HCT116 (cell line): Measurements from ENCODE around the gene GFER. TPM values are rescaled to one million over a fixed set of nuclear protein-coding genes. Genes with fewer than 3 reads are reported as not detected.

Source experiments
- ATAC-seq: fragments of 200-7000 bp; cut with Tn5 transposase; 2 replicates; pipeline ENCODE4 v1.9.1; 2020; ENCODE audit warnings: mild to moderate bottlenecking, moderate library complexity
- BruUV-seq: library from RNA; stranded (reverse); fragments of 400-500 nt; replicated peaks from 2 replicates; lab custom pipeline; 2021; lab: Mats Ljungman, UMichigan
- CTCF ChIA-PET: fragments of 300-600 bp; sonication (Branson Sonifier 250); formaldehyde crosslinking; loops from one replicate; lab custom pipeline; 2021; ENCODE audit warnings: antibody characterized with exemption; lab: Charles Lee
- POLR2A ChIA-PET: fragments of 300-600, 350-600 bp; sonication (Branson Sonifier 250); formaldehyde crosslinking; loops from one replicate; lab custom pipeline; 2021; ENCODE audit warnings: antibody characterized with exemption; lab: Charles Lee
- RAD21 ChIA-PET, 2 experiments: fragments of 300-600 bp; sonication (Branson Sonifier 250); formaldehyde crosslinking; loops; one replicate each; lab custom pipeline; 2023; ENCODE audit warnings: low total read pairs in 2 of 2; ENCODE audit not compliant: uncharacterized antibody in 2 of 2, unreplicated experiment in 2 of 2, low non-redundant PET in 1 of 2; lab: Charles Lee
- DNase-seq: peaks from one replicate; pipeline ENCODE4 v3.0.0-alpha.2; 2010; ENCODE audit warnings: low read depth, low spot score
- H2AFZ ChIP-seq: fragments of 200-600 bp; shearing (Covaris generic), sonication (generic); 2 replicates; pipeline ENCODE4 v1.6.1; 2017; ENCODE audit warnings: low read depth, mixed run types, mixed read lengths, antibody characterized with exemption, low read length; ENCODE audit not compliant: poor library complexity, severe bottlenecking
- H3K27ac ChIP-seq: 2 replicates; pipeline ENCODE4 v1.5.1; 2012; ENCODE audit warnings: low read depth, low read length
- H3K27me3 ChIP-seq: fragments of 200-600 bp; sonication (generic); 2 replicates; pipeline ENCODE4 v1.6.1; 2016; ENCODE audit warnings: mixed run types, low read length, mixed read lengths; ENCODE audit not compliant: insufficient read depth
- H3K36me3 ChIP-seq, 2 experiments: fragments of 200-500 bp in 1 of 2; fragments of 200-600 bp in 1 of 2; sonication (Bioruptor generic) in 1 of 2; sonication (generic) in 1 of 2; 2 replicates each; pipeline versions ENCODE4 v1.5.1 to v1.6.1; 2014 to 2016; ENCODE audit warnings: low read length in 2 of 2, inconsistent platforms in 1 of 2, mixed read lengths in 1 of 2, mixed run types in 1 of 2; ENCODE audit not compliant: insufficient read depth in 2 of 2, control insufficient read depth in 1 of 2
- H3K4me1 ChIP-seq, 2 experiments: fragments of 200-600 bp in 1 of 2; sonication (generic) in 1 of 2; 2 replicates each; pipeline versions ENCODE4 v1.5.1 to v1.6.1; 2012 to 2017; ENCODE audit warnings: low read length in 2 of 2, inconsistent platforms in 1 of 2, mild to moderate bottlenecking in 1 of 2, mixed read lengths in 1 of 2, mixed run types in 1 of 2, moderate library complexity in 1 of 2; ENCODE audit not compliant: insufficient read depth in 2 of 2, control insufficient read depth in 1 of 2
- H3K4me2 ChIP-seq: fragments of 200-600 bp; sonication (generic); 2 replicates; pipeline ENCODE4 v1.6.1; 2017; ENCODE audit warnings: mixed run types, low read length, mixed read lengths
- H3K4me3 ChIP-seq, 2 experiments: fragments of 200-600 bp in 1 of 2; sonication (generic) in 1 of 2; replicated peaks in 1 of 2; 2 replicates each; pipeline ENCODE4 v1.5.1; 2011 to 2016; ENCODE audit warnings: low read length in 2 of 2, control low read depth in 1 of 2, low read depth in 1 of 2, mild to moderate bottlenecking in 1 of 2, mixed read lengths in 1 of 2, mixed run types in 1 of 2
- H3K79me2 ChIP-seq: fragments of 200-600 bp; sonication (generic); 2 replicates; pipeline ENCODE4 v1.6.1; 2017; ENCODE audit warnings: mild to moderate bottlenecking, mixed run types, low read length, moderate library complexity, mixed read lengths; ENCODE audit not compliant: insufficient read depth
- H3K9ac ChIP-seq: fragments of 200-600 bp; sonication (generic); 2 replicates; pipeline ENCODE4 v1.6.1; 2016; ENCODE audit warnings: low read length, mixed read lengths
- H3K9me2 ChIP-seq: fragments of 200-600 bp; sonication (generic), shearing (Covaris generic); 2 replicates; pipeline ENCODE4 v1.6.1; 2017; ENCODE audit warnings: mixed run types, mild to moderate bottlenecking, moderate library complexity; ENCODE audit not compliant: insufficient read depth
- H3K9me3 ChIP-seq, 2 experiments: fragments of 200-500 bp in 1 of 2; fragments of 200-600 bp in 1 of 2; sonication (Bioruptor generic) in 1 of 2; sonication (generic) in 1 of 2; 2 replicates each; pipeline ENCODE4 v1.6.1; 2014 to 2017; ENCODE audit warnings: low read length in 2 of 2, mixed read lengths in 2 of 2, inconsistent platforms in 1 of 2, low read depth in 1 of 2, mild to moderate bottlenecking in 1 of 2, mixed run types in 1 of 2, moderate library complexity in 1 of 2; ENCODE audit not compliant: control insufficient read depth in 1 of 2, insufficient read depth in 1 of 2
- H4K20me1 ChIP-seq: fragments of 200-600 bp; sonication (generic), shearing (Covaris generic); 2 replicates; pipeline ENCODE4 v1.6.1; 2017; ENCODE audit warnings: mixed run types, mild to moderate bottlenecking, moderate library complexity; ENCODE audit not compliant: insufficient read depth
- CEBPB ChIP-seq: IDR thresholded peaks from 2 replicates; pipeline ENCODE4 v1.6.1; 2012; ENCODE audit warnings: low read depth
- EGR1 ChIP-seq: IDR thresholded peaks from 2 replicates; pipeline ENCODE4 v1.6.1; 2012; ENCODE audit warnings: low read depth
- EZH2phosphoT487 ChIP-seq: fragments of 200-600 bp; IDR thresholded peaks from 2 replicates; pipeline ENCODE4 v1.6.1; 2018; ENCODE audit warnings: antibody characterized with exemption, borderline replicate concordance
- POLR2A ChIP-seq: IDR thresholded peaks from 2 replicates; pipeline ENCODE4 v1.7.0; 2011; ENCODE audit warnings: borderline replicate concordance; ENCODE audit not compliant: insufficient read depth, insufficient read length; ENCODE audit errors: extremely low read depth
- REST ChIP-seq: IDR thresholded peaks from 2 replicates; pipeline ENCODE4 v1.6.1; 2012; ENCODE audit warnings: low read depth
- SP1 ChIP-seq: IDR thresholded peaks from 2 replicates; pipeline ENCODE4 v1.6.1; 2012; ENCODE audit warnings: low read depth
- SRF ChIP-seq: IDR thresholded peaks from 2 replicates; pipeline ENCODE4 v1.6.1; 2012; ENCODE audit warnings: low read depth
- TCF7L2 ChIP-seq: IDR thresholded peaks from 2 replicates; pipeline ENCODE4 v1.7.0; 2011; ENCODE audit warnings: borderline replicate concordance, inconsistent platforms; ENCODE audit not compliant: insufficient read depth, insufficient read length; ENCODE audit errors: extremely low read depth
- ZFX ChIP-seq: fragments of 450-650 bp; IDR thresholded peaks from 2 replicates; pipeline ENCODE4 v1.6.1; 2017
- ZNF274 ChIP-seq: fragments of 200-500 bp; sonication (Bioruptor generic); IDR thresholded peaks from 2 replicates; pipeline ENCODE4 v1.6.1; 2014; ENCODE audit warnings: mild to moderate bottlenecking, low read depth, low read length, inconsistent platforms
- intact Hi-C: fragments of 100-400 bp; cut with micrococcal nuclease; formaldehyde crosslinking; loops from 2 replicates; pipeline ENCODE4 v1.10.0; 2022
- total RNA-seq: library from RNA; stranded (reverse); gene quantifications from one replicate; pipeline ENCODE4 v1.2.1, GENCODE V29; 2021; ENCODE audit not compliant: unreplicated experiment
- TF ChIP-seq, protein P1 (sequence below): IDR thresholded peaks from 2 replicates; pipeline ENCODE4 v1.6.1; 2012
- TF ChIP-seq, protein P2 (sequence below): IDR thresholded peaks from 2 replicates; pipeline ENCODE4 v1.6.1; 2012

The GFER gene
- total RNA-seq, 1 experiment from 2014 or later = 47.3 TPM

DNA sequence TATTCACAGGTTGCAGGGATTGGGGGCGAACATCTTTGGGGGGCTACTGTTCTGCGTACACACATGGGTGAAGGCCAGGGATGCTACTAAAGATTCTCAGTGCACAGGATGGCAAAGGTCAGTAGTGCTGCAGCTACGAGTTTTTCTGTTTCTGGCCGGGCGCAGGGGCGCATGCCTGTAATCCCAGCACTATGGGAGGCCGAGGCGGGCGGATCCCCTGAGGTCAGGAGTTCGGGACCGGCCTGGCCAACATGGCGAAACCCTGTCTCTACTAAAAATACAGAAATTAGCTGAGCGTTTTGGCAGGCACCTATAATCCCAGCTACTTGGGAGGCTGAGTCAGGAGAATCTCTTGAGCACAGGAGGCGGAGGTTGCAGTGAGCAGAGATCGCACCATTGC, 29.5 kb downstream of the GFER start:
- H3K27ac ChIP-seq = no peak overlapping the region
- H3K4me1 ChIP-seq = peaks cover 18 to 35% of the 10 kb centered on the region in 2 experiments
- no peaks in the 10 kb centered on the region for H3K9me2 ChIP-seq
- CTCF ChIA-PET = interaction anchor here (1.2 to 1.3 kb wide), 2 partner anchors 9 to 10 kb away, joined by 4 to 5 read pairs; no protein-coding TSS in a partner anchor
- H3K79me2 ChIP-seq = peaks cover 19% of the 10 kb centered on the region
- H3K4me3 ChIP-seq = no peak overlapping the region
- H3K36me3 ChIP-seq = no peaks in the 10 kb centered on the region
- intact Hi-C loops = no loop called here
- POLR2A ChIA-PET = no interaction called here
- H3K4me2 ChIP-seq = no peak overlapping the region
- RAD21 ChIA-PET = no interaction called here
- H4K20me1 ChIP-seq = peaks cover 5% of the 10 kb centered on the region; the same call in 1 of the 2 replicates
- no peak overlapping the region for H3K9ac ChIP-seq
- H3K9me3 ChIP-seq = no peaks in the 10 kb centered on the region
- no peak for DNase-seq
- H2AFZ ChIP-seq = no peak overlapping the region
- no peak for ATAC-seq
- no peak for TF ChIP-seq TCF7L2
- TF ChIP-seq ZFX = no peak
- TF ChIP-seq, protein P1, sequence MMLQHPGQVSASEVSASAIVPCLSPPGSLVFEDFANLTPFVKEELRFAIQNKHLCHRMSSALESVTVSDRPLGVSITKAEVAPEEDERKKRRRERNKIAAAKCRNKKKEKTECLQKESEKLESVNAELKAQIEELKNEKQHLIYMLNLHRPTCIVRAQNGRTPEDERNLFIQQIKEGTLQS = no peak
- TF ChIP-seq SRF = no peak
- no peak for TF ChIP-seq CEBPB
- TF ChIP-seq SP1 = no peak
- no peak for TF ChIP-seq REST
- no peak for TF ChIP-seq POLR2A
- TF ChIP-seq EZH2phosphoT487 = no peak
- TF ChIP-seq ZNF274 = no peak
- TF ChIP-seq, protein P2, sequence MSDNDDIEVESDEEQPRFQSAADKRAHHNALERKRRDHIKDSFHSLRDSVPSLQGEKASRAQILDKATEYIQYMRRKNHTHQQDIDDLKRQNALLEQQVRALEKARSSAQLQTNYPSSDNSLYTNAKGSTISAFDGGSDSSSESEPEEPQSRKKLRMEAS = no peak
- TF ChIP-seq EGR1 = no peak
- BruUV-seq = no TSS peak
- no peaks in the 10 kb centered on the region for H3K27me3 ChIP-seq
